ENCODE measurements around the gene AIPL1.

The AIPL1 gene

GRCh38 chr17:6473128-6473767 lies 38.3 kb upstream of the AIPL1 start:
- TF ChIP-seq, protein P1, sequence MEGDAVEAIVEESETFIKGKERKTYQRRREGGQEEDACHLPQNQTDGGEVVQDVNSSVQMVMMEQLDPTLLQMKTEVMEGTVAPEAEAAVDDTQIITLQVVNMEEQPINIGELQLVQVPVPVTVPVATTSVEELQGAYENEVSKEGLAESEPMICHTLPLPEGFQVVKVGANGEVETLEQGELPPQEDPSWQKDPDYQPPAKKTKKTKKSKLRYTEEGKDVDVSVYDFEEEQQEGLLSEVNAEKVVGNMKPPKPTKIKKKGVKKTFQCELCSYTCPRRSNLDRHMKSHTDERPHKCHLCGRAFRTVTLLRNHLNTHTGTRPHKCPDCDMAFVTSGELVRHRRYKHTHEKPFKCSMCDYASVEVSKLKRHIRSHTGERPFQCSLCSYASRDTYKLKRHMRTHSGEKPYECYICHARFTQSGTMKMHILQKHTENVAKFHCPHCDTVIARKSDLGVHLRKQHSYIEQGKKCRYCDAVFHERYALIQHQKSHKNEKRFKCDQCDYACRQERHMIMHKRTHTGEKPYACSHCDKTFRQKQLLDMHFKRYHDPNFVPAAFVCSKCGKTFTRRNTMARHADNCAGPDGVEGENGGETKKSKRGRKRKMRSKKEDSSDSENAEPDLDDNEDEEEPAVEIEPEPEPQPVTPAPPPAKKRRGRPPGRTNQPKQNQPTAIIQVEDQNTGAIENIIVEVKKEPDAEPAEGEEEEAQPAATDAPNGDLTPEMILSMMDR (IDR thresholded peaks at IDR 0.05; ENCODE audit: low read length, missing control alignments) = peak; percentile 99
- peak; percentile 82 for DNase-seq (ENCODE audit: low read depth)
- H3K4me3 ChIP-seq (replicated peaks; ENCODE audit: low read depth, low read length) = no peak overlapping the region

- no peak for DNase-seq (ENCODE audit: low read depth)
- TF ChIP-seq, protein P1 (IDR thresholded peaks at IDR 0.05; ENCODE audit: low read length, missing control alignments) = no peak
- H3K4me3 ChIP-seq (replicated peaks; ENCODE audit: low read depth, low read length) = no peak overlapping the region
These were observed 37.6 kb upstream of the AIPL1 start for GRCh38 chr17:6472517-6472916.

- TF ChIP-seq, protein P1 (IDR thresholded peaks at IDR 0.05; ENCODE audit: low read length, missing control alignments) = peak; percentile 32
- H3K4me3 ChIP-seq (replicated peaks; ENCODE audit: low read depth, low read length) = no peak overlapping the region
- peak; percentile 82 for DNase-seq (ENCODE audit: low read depth)
These were observed 36.9 kb upstream of the AIPL1 start for GRCh38 chr17:6471531-6472465.

GRCh38 chr17:6470751-6471521 lies 36.0 kb upstream of the AIPL1 start:
- TF ChIP-seq, protein P1 (IDR thresholded peaks at IDR 0.05; ENCODE audit: low read length, missing control alignments) = no peak
- no peak for DNase-seq (ENCODE audit: low read depth)
- no peak overlapping the region for H3K4me3 ChIP-seq (replicated peaks; ENCODE audit: low read depth, low read length)

DNA sequence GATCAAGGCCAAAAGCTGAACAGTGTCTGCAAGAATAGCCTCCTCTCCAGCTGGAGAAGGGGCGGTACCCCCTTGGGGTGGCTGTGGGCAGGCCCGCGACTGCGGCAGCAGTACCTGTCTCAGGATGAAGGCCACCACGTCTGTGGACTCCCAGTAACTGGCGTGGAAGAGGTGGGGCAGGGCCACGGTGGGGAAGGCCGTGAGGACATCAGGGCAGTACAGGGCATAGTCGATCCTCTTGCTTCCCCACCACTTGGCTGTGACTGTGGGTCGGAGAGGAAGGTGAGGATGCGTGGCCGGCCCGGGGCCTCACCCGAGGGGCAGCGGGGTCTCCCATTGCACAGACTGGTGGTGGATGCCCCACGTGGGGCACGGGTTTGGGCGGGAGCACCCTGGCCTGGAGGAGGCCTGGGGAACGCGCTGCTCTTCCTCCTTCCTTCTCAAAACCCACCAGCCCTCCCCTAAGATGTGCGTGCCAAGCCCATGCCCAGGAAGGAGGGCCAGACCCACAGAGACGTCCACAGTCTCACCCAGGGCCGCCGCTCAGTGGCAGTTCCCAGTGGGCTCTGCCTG lies 35.3 kb upstream of the AIPL1 start:
- TF ChIP-seq, protein P1 (IDR thresholded peaks at IDR 0.05; ENCODE audit: low read length, missing control alignments) = no peak
- DNase-seq (ENCODE audit: low read depth) = no peak
- H3K4me3 ChIP-seq (replicated peaks; ENCODE audit: low read depth, low read length) = no peak overlapping the region

DNA sequence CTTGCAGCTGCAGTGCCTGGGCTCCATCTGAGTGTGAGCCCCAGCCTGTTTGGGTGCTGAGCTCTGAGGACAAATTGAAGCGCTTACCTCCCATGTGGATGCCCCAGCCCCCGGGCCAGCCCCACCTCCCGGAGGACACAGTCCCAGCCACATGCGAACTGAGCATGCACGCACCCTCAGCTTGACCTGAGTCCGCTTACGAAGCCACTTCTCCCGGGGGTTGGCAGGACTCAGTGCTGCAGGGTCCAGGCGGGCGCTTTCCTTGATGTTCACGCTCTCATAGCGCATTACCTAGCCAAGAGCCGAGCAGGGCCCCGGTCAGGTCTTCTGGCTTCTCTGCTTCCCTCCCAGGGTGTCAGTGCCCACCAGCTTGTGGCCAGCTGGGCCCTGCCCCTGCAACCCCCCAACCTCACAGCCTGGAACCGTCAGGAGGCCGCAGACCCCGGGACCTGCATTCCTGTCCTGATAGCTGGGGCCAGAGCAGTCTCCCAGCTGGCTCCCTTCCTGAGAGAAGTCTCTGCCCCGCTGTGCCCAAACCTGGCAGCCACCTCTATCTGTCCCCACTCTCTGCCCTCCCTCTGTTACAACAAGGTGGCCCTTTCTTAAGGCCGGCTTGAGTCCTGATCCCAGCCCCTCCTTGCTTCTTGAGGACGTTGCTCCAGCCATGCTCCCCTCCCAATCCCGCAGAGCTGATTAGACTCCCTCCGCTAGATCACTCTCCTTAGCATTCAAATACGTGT lies 33.3 kb upstream of the AIPL1 start:
- no peak overlapping the region for H3K4me3 ChIP-seq (replicated peaks; ENCODE audit: low read depth, low read length)
- TF ChIP-seq, protein P1 (IDR thresholded peaks at IDR 0.05; ENCODE audit: low read length, missing control alignments) = no peak

More for the DNA sequence above, 33.3 kb upstream of the AIPL1 start:
- DNase-seq (ENCODE audit: low read depth) = no peak

Measured in fibroblast of pulmonary artery (primary cell).